Mucosa of stomach (tissue), 1 donor: Measurements from ENCODE around the gene CITED2.

Experiments used
- H3K27me3 ChIP-seq: one replicate; pipeline ENCODE4 v1.7.0; 2013; ENCODE audit warnings: mild to moderate bottlenecking, low read length; ENCODE audit not compliant: control insufficient read depth, insufficient read depth
- H3K36me3 ChIP-seq: one replicate; pipeline ENCODE4 v1.7.0; 2013; ENCODE audit warnings: low read length; ENCODE audit not compliant: control insufficient read depth, insufficient read depth
- H3K4me1 ChIP-seq: one replicate; pipeline ENCODE4 v1.7.0; 2013; ENCODE audit warnings: mild to moderate bottlenecking, low read length; ENCODE audit not compliant: control insufficient read depth, insufficient read depth
- H3K4me3 ChIP-seq: one replicate; pipeline ENCODE4 v1.7.0; 2013; ENCODE audit warnings: low read length
- H3K9ac ChIP-seq: one replicate; pipeline ENCODE4 v1.7.0; 2013; ENCODE audit warnings: mild to moderate bottlenecking, low read length, moderate library complexity
- H3K9me3 ChIP-seq: one replicate; pipeline ENCODE4 v1.7.0; 2013; ENCODE audit warnings: mild to moderate bottlenecking, low read length, moderate library complexity; ENCODE audit not compliant: control insufficient read depth
- donor health status: Pancreatic carcinoma.

CITED2 gene

GRCh38 chr6:139402876-139403386 is 28.5 kb upstream of the CITED2 start:
- no peak overlapping the region for H3K9ac ChIP-seq
- no peaks in the 10 kb centered on the region for H3K4me1 ChIP-seq
- no peaks in the 10 kb centered on the region for H3K36me3 ChIP-seq
- no peaks in the 10 kb centered on the region for H3K9me3 ChIP-seq
- no peak overlapping the region for H3K4me3 ChIP-seq
- no peaks in the 10 kb centered on the region for H3K27me3 ChIP-seq

DNA sequence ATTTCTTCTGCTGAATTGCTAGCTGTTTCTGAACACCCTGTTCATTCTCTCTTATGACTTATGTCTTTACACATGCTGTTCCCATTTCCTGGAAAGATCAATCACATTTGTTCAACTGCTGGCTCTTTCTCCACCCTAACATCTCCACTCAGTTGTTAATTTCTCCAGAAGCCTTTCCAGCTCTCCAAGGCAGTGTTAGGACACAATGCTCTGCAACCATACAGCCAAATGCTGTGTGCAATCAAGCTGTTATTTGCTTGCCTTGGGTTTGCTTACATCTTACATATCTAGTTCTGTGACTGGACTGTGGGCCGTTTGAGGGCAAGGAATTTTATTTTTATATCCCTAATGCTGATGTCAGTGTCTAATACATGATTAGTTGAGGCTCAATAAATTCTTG is 24.2 kb upstream of the CITED2 start:
- H3K9me3 ChIP-seq, result no peaks in the 10 kb centered on the region
- H3K4me1 ChIP-seq, result no peaks in the 10 kb centered on the region
- H3K9ac ChIP-seq, result no peak overlapping the region
- H3K36me3 ChIP-seq, result no peaks in the 10 kb centered on the region
- H3K27me3 ChIP-seq, result no peaks in the 10 kb centered on the region
- no peak overlapping the region for H3K4me3 ChIP-seq

DNA sequence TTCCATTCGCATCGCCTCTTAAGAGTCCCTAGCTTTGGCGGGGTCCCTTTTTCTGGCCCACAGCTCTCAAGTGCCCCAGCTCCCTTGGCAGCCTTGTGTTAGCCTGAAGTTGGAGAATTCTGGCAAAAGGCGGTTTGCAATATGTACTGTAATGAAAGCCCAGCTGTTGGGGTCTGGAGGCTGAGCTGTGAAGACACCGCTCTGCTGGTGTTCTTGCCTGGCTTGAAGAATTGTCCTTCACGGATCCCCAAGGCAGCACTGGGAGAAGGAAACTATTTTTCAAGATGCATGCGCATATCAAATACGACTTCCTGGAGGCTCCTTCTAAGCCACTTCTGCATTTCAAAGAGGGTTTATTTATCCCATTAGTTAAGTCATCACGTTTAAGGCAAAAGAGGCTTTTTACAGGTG is 21.4 kb upstream of the CITED2 start:
- Histone ChIP-seq H3K4me1 (no peaks in the 10 kb centered on the region), H3K9ac (no peak overlapping the region), H3K36me3 (no peaks in the 10 kb centered on the region), H3K4me3 (no peak overlapping the region), H3K9me3 (no peaks in the 10 kb centered on the region), H3K27me3 (no peaks in the 10 kb centered on the region)

- Histone ChIP-seq H3K9ac (no peak overlapping the region), H3K4me1 (no peaks in the 10 kb centered on the region), H3K27me3 (no peaks in the 10 kb centered on the region), H3K9me3 (no peaks in the 10 kb centered on the region), H3K36me3 (no peaks in the 10 kb centered on the region), H3K4me3 (no peak overlapping the region)
Observed at GRCh38 chr6:139395371-139395770, 20.9 kb upstream of the CITED2 start.

GRCh38 chr6:139394027-139394649 is 19.7 kb upstream of the CITED2 start:
- no peaks in the 10 kb centered on the region for H3K36me3 ChIP-seq
- no peak overlapping the region for H3K4me3 ChIP-seq
- H3K9me3 ChIP-seq, result no peaks in the 10 kb centered on the region
- H3K4me1 ChIP-seq, result no peaks in the 10 kb centered on the region
- H3K27me3 ChIP-seq, result no peaks in the 10 kb centered on the region
- H3K9ac ChIP-seq, result no peak overlapping the region

DNA sequence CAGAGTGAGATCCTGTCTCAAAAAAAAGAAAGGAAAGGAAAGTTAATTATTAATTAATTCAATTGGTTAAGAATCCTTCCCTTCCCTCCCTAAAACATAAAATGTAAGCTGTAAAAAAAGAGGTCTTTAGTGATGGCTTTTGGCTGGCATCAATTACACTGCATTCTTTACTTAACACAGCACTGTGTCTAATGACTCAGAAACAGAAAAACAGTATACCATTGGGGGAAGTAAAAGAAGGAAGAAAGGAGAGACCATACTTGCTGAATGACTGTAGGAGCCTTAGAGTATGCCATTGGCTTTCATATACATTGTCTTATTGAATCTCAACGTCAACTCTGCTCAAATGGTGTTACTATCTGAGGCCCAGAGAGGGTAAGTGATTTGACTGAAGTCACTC is 18.3 kb upstream of the CITED2 start:
- no peaks in the 10 kb centered on the region for H3K36me3 ChIP-seq
- H3K4me3 ChIP-seq, result no peak overlapping the region
- no peaks in the 10 kb centered on the region for H3K9me3 ChIP-seq
- no peaks in the 10 kb centered on the region for H3K27me3 ChIP-seq
- no peak overlapping the region for H3K9ac ChIP-seq
- no peaks in the 10 kb centered on the region for H3K4me1 ChIP-seq

DNA sequence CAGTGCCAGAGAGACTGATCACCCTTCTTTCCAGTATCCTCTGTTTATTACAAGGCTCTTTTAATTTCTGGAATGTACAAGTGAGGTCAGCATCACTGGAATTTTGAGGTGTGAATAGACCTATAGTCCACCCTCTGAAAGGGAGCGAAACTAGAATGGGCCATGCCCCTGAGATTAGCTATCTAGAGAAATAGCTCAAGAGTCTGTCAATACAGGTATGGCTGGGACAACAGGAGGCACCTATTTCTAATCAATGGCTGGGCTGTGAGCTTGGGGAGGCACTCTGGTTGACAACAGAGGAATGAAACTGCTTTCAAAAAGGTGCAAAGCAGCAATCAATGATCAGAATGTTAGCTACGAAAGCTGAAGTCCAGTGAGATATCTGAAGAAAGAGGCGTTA is 17.3 kb upstream of the CITED2 start:
- Histone ChIP-seq H3K9me3 (no peaks in the 10 kb centered on the region), H3K9ac (no peak overlapping the region), H3K4me3 (no peak overlapping the region), H3K27me3 (no peaks in the 10 kb centered on the region), H3K4me1 (no peaks in the 10 kb centered on the region), H3K36me3 (no peaks in the 10 kb centered on the region)

GRCh38 chr6:139390447-139390846 is 16.0 kb upstream of the CITED2 start:
- Histone ChIP-seq H3K36me3 (no peaks in the 10 kb centered on the region), H3K9ac (no peak overlapping the region), H3K4me3 (no peak overlapping the region), H3K9me3 (no peaks in the 10 kb centered on the region), H3K4me1 (no peaks in the 10 kb centered on the region), H3K27me3 (no peaks in the 10 kb centered on the region)

GRCh38 chr6:139388384-139388783 is 13.9 kb upstream of the CITED2 start:
- no peak overlapping the region for H3K9ac ChIP-seq
- H3K36me3 ChIP-seq, result no peaks in the 10 kb centered on the region
- H3K4me1 ChIP-seq, result no peaks in the 10 kb centered on the region
- no peaks in the 10 kb centered on the region for H3K9me3 ChIP-seq
- H3K27me3 ChIP-seq, result no peaks in the 10 kb centered on the region
- no peak overlapping the region for H3K4me3 ChIP-seq

DNA sequence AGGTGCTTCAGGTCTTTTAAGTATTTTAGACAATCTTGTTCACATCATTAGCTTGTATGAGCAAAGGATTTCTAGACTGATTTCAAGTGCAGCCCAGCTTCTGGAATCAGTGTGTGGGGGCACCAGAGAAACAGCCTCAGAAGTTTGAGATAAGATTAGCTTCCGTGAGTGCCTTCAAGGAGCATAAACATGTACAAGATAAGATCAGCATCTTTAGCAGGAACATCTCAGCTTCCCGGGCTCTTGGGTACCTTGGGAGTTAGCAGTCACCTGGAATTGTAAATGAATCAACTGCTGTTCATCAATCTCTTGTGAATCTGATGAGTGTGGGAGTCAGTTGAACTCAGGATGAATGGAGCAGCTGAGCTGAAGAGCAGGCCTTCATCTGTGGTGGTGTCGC is 12.0 kb upstream of the CITED2 start:
- H3K9me3 ChIP-seq, result no peaks in the 10 kb centered on the region
- no peaks in the 10 kb centered on the region for H3K4me1 ChIP-seq
- H3K9ac ChIP-seq, result no peak overlapping the region
- no peak overlapping the region for H3K4me3 ChIP-seq
- H3K36me3 ChIP-seq, result no peaks in the 10 kb centered on the region
- H3K27me3 ChIP-seq, result no peaks in the 10 kb centered on the region

DNA sequence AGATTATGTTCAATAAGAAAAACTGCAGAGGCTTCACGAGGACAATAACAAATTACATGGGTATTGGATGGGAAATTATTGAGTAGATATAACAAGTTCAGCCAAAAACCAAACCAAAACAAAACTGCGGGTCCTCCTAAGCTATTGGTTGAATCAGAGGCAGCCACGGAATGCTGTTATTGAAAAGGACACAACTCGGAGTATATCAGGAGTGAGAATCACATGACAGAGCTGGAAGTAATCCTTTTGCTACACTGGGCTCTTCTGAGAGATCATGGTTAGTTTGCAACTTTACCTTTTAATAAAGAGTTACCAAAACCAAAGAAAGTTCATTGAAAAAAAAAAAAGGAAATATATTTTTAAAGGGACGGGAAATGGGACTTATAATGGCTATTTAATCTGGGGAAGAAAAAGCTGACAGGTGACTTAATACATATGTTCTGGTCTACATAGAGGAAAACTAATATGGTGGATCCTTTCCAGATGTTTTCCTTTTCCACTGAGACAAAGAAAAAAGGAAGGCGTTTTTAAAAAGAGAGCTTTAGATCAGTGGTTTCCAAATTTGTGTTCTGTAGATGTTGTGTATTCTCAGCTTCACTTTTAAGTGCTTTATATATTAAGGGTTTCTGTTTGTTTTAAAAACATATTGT is 6.9 kb upstream of the CITED2 start:
- peaks cover 14% of the 10 kb centered on the region for H3K4me1 ChIP-seq
- no peak overlapping the region for H3K4me3 ChIP-seq

GRCh38 chr6:139380611-139381010 is 6.2 kb upstream of the CITED2 start:
- no peak overlapping the region for H3K9ac ChIP-seq
- no peak overlapping the region for H3K4me3 ChIP-seq
- H3K9me3 ChIP-seq, result no peaks in the 10 kb centered on the region
- no peaks in the 10 kb centered on the region for H3K27me3 ChIP-seq
- no peaks in the 10 kb centered on the region for H3K36me3 ChIP-seq
- H3K4me1 ChIP-seq, result peaks cover 20% of the 10 kb centered on the region

More for the DNA sequence above, 6.9 kb upstream of the CITED2 start:
- Histone ChIP-seq H3K36me3 (no peaks in the 10 kb centered on the region), H3K9ac (no peak overlapping the region), H3K9me3 (no peaks in the 10 kb centered on the region), H3K27me3 (no peaks in the 10 kb centered on the region)
